Keratinocyte (primary cell): ENCODE results near the gene HDGFL3. TPM values are rescaled to one million over a fixed set of nuclear protein-coding genes. Genes with fewer than 3 reads are reported as not detected.

Experiments used
- DNase-seq: peaks from one replicate; pipeline ENCODE4 v3.0.0-alpha.2; 2011; ENCODE audit warnings: low read depth, missing footprints, low spot score
- FAIRE-seq: peaks from 2 replicates; lab custom pipeline; 2011; peaks lifted over from hg19 to GRCh38; lab: Jason Lieb, UNC
- H2AFZ ChIP-seq: 2 replicates; pipeline ENCODE4 v1.6.0; 2012; ENCODE audit warnings: low read length, control low read depth, inconsistent platforms; ENCODE audit not compliant: control insufficient read depth
- H3K27ac ChIP-seq: 2 replicates; pipeline ENCODE4 v1.5.1; 2011; ENCODE audit warnings: low read length; ENCODE audit not compliant: control insufficient read depth, insufficient read depth
- H3K27me3 ChIP-seq: 3 replicates; pipeline ENCODE4 v1.6.0; 2011; ENCODE audit warnings: low read length; ENCODE audit not compliant: control insufficient read depth, insufficient read depth; ENCODE audit errors: extremely low read depth
- H3K36me3 ChIP-seq, 2 experiments: 2 replicates in 1 of 2; 3 replicates in 1 of 2; pipeline ENCODE4 v1.5.1; 2011; ENCODE audit warnings: low read length in 2 of 2, mild to moderate bottlenecking in 1 of 2; ENCODE audit not compliant: control insufficient read depth in 2 of 2, insufficient read depth in 2 of 2; ENCODE audit errors: extremely low read depth in 1 of 2
- H3K4me1 ChIP-seq: 3 replicates; pipeline ENCODE4 v1.5.1; 2011; ENCODE audit warnings: low read length; ENCODE audit not compliant: control insufficient read depth, insufficient read depth; ENCODE audit errors: extremely low read depth
- H3K4me2 ChIP-seq: 3 replicates; pipeline ENCODE4 v1.6.0; 2011; ENCODE audit warnings: low read depth, low read length; ENCODE audit not compliant: control insufficient read depth, insufficient read depth; ENCODE audit errors: extremely low read depth
- H3K4me3 ChIP-seq, 3 experiments: fragments of 200-600 bp in 1 of 3; sonication (generic) in 1 of 3; 2 replicates in 2 of 3; 3 replicates in 1 of 3; pipeline ENCODE4 v1.5.1; 2011 to 2016; ENCODE audit warnings: low read length in 3 of 3, mild to moderate bottlenecking in 3 of 3, control low read depth in 2 of 3, inconsistent platforms in 1 of 3, low read depth in 1 of 3, mixed read lengths in 1 of 3, mixed run types in 1 of 3, moderate library complexity in 1 of 3; ENCODE audit not compliant: control insufficient read depth in 2 of 3, insufficient read depth in 2 of 3; ENCODE audit errors: extremely low read depth in 1 of 3
- H3K79me2 ChIP-seq: 2 replicates; pipeline ENCODE4 v1.6.0; 2012; ENCODE audit warnings: low read length; ENCODE audit not compliant: control insufficient read depth, insufficient read depth
- H3K9ac ChIP-seq: 3 replicates; pipeline ENCODE4 v1.6.0; 2011; ENCODE audit warnings: low read length; ENCODE audit not compliant: control insufficient read depth, insufficient read depth; ENCODE audit errors: extremely low read depth
- H3K9me1 ChIP-seq: 3 replicates; pipeline ENCODE4 v1.6.0; 2011; ENCODE audit warnings: low read length; ENCODE audit not compliant: control insufficient read depth, insufficient read depth; ENCODE audit errors: extremely low read depth
- H3K9me3 ChIP-seq: 2 replicates; pipeline ENCODE4 v1.5.1; 2012; ENCODE audit warnings: low read depth, low read length; ENCODE audit not compliant: control insufficient read depth
- H4K20me1 ChIP-seq: 3 replicates; pipeline ENCODE4 v1.6.0; 2011; ENCODE audit warnings: low read length; ENCODE audit not compliant: control insufficient read depth, insufficient read depth; ENCODE audit errors: extremely low read depth
- EZH2 ChIP-seq: IDR thresholded peaks from one replicate; pipeline ENCODE4 v1.6.1; 2012; ENCODE audit warnings: inconsistent platforms, mild to moderate bottlenecking, low read length, moderate library complexity
- dilution Hi-C: fragments of 300-500 bp; cut with MboI; formaldehyde crosslinking; loops from one replicate; pipeline ENCODE4 v1.7.0; 2020; ENCODE audit warnings: low sequenced_read_pairs; ENCODE audit not compliant: extremely low pct_ligation_motif_present
- polyA plus RNA-seq, 5 experiments: library from polyadenylated mRNA; depleted of rRNA in 3 of 5; stranded (reverse) in 3 of 5; stranded (forward) in 1 of 5; unstranded in 1 of 5; fragments of >200 nt; gene quantifications; 1 replicate in 1 of 5; 2 replicates in 3 of 5; 3 replicates in 1 of 5; pipeline versions ENCODE4 v1.2.1 to v1.2.3, GENCODE V29; 2011 to 2012; ENCODE audit warnings: missing spikeins in 2 of 5, low read depth in 1 of 5, low replicate concordance in 1 of 5
- TF ChIP-seq, protein P1 (sequence below), 3 experiments: IDR thresholded peaks in 1 of 3; conservative IDR thresholded peaks in 1 of 3; optimal IDR thresholded peaks in 1 of 3; 2 replicates in 2 of 3; 3 replicates in 1 of 3; pipeline versions ENCODE3 to v1.5.1; 2011; ENCODE audit warnings: low read length in 3 of 3, mild to moderate bottlenecking in 3 of 3, moderate library complexity in 2 of 3, control low read depth in 1 of 3, inconsistent platforms in 1 of 3; ENCODE audit not compliant: insufficient read depth in 2 of 3; ENCODE audit errors: extremely low read depth in 1 of 3

HDGFL3 gene
- polyA plus RNA-seq, 1 donor (not counting 4 experiments of a cell fraction or from before 2014, with no cell fraction given) = 35.1 TPM

DNA sequence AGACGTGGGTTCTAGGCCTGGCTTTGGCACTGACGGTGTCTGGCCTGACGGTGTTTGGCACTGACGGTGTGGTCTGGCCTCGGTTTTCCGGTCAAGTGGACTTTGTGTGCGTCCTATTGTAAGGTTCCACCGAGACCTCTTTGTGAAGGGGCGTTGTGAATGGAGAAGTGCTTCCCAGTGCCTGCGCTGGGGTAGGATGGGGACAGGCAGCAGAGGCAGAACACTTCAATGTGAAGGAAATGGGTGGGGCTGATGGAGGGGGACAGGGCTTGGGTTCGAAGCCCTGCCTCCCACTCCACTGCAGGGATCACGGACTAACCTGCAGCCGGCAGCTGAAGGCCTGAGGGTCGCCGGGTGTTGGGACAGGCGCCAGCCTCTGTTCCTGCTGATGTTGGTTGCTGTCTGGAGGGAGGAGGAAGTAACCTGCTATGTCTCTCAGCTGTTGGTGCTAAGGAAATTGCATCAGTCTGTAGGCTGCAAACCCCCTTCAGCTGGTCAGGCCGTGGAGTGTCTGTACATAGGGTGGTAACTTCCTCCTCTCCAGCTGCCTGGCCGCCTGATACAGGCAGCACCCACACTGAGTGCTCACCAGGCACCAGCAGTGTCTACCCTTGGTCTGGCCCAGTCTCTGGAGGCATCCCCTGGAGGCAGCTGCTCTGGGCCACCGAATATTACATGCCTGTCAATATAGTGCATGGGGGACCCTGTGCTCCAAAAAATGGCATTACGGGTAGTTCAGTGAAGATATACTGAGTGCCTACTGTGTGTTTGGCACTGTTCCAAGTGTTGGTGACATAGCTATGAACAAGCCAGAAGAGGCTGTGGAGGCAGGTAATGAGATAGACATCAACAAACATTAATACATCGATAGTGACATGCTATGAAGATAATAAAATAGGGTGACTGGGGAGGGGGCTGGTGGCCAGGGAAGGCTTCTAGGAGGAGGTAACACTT, 99.1 kb downstream of the HDGFL3 start:
- dilution Hi-C loops = no loop called here
- Histone ChIP-seq H3K4me2 (peak overlapping the region; percentile 78), H3K36me3 (no peaks in the 10 kb centered on the region), H3K27ac (no peak overlapping the region), H3K4me1 (no peaks in the 10 kb centered on the region), H3K9me1 (no peaks in the 10 kb centered on the region), H4K20me1 (no peaks in the 10 kb centered on the region), H3K9ac (no peak overlapping the region), H3K27me3 (peaks cover 41% of the 10 kb centered on the region), H3K9me3 (no peaks in the 10 kb centered on the region), H3K79me2 (no peaks in the 10 kb centered on the region), H3K4me3 (no peak overlapping the region), H2AFZ (no peak overlapping the region)
- DNase-seq = no peak
- TF ChIP-seq EZH2 = peak; percentile 63
- TF ChIP-seq, protein P1, sequence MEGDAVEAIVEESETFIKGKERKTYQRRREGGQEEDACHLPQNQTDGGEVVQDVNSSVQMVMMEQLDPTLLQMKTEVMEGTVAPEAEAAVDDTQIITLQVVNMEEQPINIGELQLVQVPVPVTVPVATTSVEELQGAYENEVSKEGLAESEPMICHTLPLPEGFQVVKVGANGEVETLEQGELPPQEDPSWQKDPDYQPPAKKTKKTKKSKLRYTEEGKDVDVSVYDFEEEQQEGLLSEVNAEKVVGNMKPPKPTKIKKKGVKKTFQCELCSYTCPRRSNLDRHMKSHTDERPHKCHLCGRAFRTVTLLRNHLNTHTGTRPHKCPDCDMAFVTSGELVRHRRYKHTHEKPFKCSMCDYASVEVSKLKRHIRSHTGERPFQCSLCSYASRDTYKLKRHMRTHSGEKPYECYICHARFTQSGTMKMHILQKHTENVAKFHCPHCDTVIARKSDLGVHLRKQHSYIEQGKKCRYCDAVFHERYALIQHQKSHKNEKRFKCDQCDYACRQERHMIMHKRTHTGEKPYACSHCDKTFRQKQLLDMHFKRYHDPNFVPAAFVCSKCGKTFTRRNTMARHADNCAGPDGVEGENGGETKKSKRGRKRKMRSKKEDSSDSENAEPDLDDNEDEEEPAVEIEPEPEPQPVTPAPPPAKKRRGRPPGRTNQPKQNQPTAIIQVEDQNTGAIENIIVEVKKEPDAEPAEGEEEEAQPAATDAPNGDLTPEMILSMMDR (optimal IDR thresholded peaks at IDR 0.05 in 1 of 3, IDR thresholded peaks at IDR 0.05 in 1 of 3, conservative IDR thresholded peaks at IDR 0.05 in 1 of 3; ENCODE audit: extremely low read depth in 1 of 3, insufficient read depth in 2 of 3, low read length in 3 of 3) = no peak
- FAIRE-seq = no peak

DNA sequence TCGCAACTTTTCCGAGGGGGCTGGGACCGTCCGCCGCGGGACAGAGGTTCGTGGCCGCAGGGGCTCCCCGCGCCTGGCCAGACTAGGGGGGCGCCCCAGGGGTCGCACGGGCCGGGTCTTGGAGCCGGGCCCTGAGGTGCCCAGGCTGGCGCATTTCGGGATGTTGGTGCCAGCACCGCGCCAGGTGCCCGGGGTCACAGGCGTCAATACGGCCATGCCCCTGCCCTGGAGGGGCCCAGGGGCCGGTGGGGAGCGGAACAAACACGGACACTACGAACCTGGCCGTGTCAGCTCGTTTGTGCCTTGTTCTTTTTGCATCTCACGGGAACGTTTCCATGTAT, 99.8 kb downstream of the HDGFL3 start:
- FAIRE-seq (no peak), DNase-seq (no peak)
- dilution Hi-C loops = no loop called here
- Histone ChIP-seq H3K27ac (no peak overlapping the region), H3K36me3 (no peaks in the 10 kb centered on the region), H3K27me3 (peaks cover 41% of the 10 kb centered on the region), H4K20me1 (no peaks in the 10 kb centered on the region), H2AFZ (no peak overlapping the region), H3K4me3 (peak overlapping the region; percentile 7 to 27 (median 15)), H3K4me1 (no peaks in the 10 kb centered on the region), H3K9me3 (no peaks in the 10 kb centered on the region), H3K9ac (no peak overlapping the region), H3K9me1 (no peaks in the 10 kb centered on the region), H3K4me2 (peak overlapping the region; percentile 78), H3K79me2 (no peaks in the 10 kb centered on the region)
- TF ChIP-seq EZH2 = peak; percentile 85
- TF ChIP-seq, protein P1 (optimal IDR thresholded peaks at IDR 0.05 in 1 of 3, IDR thresholded peaks at IDR 0.05 in 1 of 3, conservative IDR thresholded peaks at IDR 0.05 in 1 of 3; ENCODE audit: extremely low read depth in 1 of 3, insufficient read depth in 2 of 3, low read length in 3 of 3) = no peak
